KMS-11 (cell line): ENCODE data around the gene CHM.
A peak's percentile ranks its signal among the peaks of the same experiment; 100 is the strongest.

Experiments used
- H2AFZ ChIP-seq: fragments of 200-600 bp; sonication (generic); 2 replicates; pipeline ENCODE4 v1.6.1; 2016; ENCODE audit warnings: antibody characterized with exemption, mixed run types, low read depth
- H3K27ac ChIP-seq: fragments of 200-600 bp; sonication (generic); 2 replicates; pipeline ENCODE4 v1.6.1; 2016; ENCODE audit warnings: mild to moderate bottlenecking, mixed run types
- H3K27me3 ChIP-seq: fragments of 200-600 bp; sonication (generic); 2 replicates; pipeline ENCODE4 v1.6.1; 2017; ENCODE audit warnings: mild to moderate bottlenecking, low read depth, mixed run types, moderate library complexity; ENCODE audit not compliant: insufficient read depth
- H3K36me3 ChIP-seq: fragments of 200-600 bp; sonication (generic); 2 replicates; pipeline ENCODE4 v1.6.1; 2017; ENCODE audit warnings: mild to moderate bottlenecking, mixed run types; ENCODE audit not compliant: insufficient read depth
- H3K4me1 ChIP-seq: fragments of 200-600 bp; sonication (generic); 2 replicates; pipeline ENCODE4 v1.6.1; 2016; ENCODE audit warnings: mild to moderate bottlenecking, low read depth, mixed run types; ENCODE audit not compliant: poor library complexity, severe bottlenecking
- H3K4me2 ChIP-seq: fragments of 200-600 bp; sonication (generic); 2 replicates; pipeline ENCODE4 v1.7.0; 2016; ENCODE audit warnings: mild to moderate bottlenecking, mixed run types
- H3K4me3 ChIP-seq: fragments of 200-600 bp; sonication (generic); IDR thresholded peaks from 2 replicates; pipeline ENCODE4 v1.6.1; 2017; ENCODE audit warnings: low read depth, low read length, mixed read lengths; ENCODE audit not compliant: insufficient read depth
- H3K79me2 ChIP-seq: fragments of 200-600 bp; sonication (generic); 2 replicates; pipeline ENCODE4 v1.6.1; 2016; ENCODE audit warnings: low read depth, mixed run types; ENCODE audit not compliant: insufficient read depth
- H3K9ac ChIP-seq: fragments of 200-600 bp; sonication (generic); 2 replicates; pipeline ENCODE4 v1.6.1; 2016; ENCODE audit warnings: mild to moderate bottlenecking, mixed run types
- H4K20me1 ChIP-seq: fragments of 200-600 bp; sonication (generic); 2 replicates; pipeline ENCODE4 v1.6.1; 2016; ENCODE audit warnings: mild to moderate bottlenecking, mixed run types; ENCODE audit not compliant: insufficient read depth
- CTCF ChIP-seq: fragments of 200-600 bp; sonication (generic); conservative IDR thresholded peaks from 2 replicates; pipeline ENCODE4 v1.6.1; 2017; ENCODE audit warnings: low read depth, mild to moderate bottlenecking, antibody characterized with exemption, low read length, moderate library complexity, mixed read lengths

Gene CHM

GRCh38 chrX:86047174-86047935 is at the start of gene CHM:
TSS of gene CHM (minus strand) at chrX:86047558. CDS start at chrX:86047532, 26 bp downstream.
- Histone ChIP-seq H3K9ac (peak within 1 kb of the TSS; percentile 84), H3K79me2 (peaks cover 28% of the 10 kb centered on the region; the same call in 1 of the 2 replicates), H3K27me3 (no peaks in the 10 kb centered on the region), H4K20me1 (no peaks in the 10 kb centered on the region), H3K4me3 (no peak within 1 kb of the TSS), H2AFZ (peak within 1 kb of the TSS; percentile 90), H3K4me1 (peaks cover 6% of the 10 kb centered on the region), H3K27ac (peak within 1 kb of the TSS; percentile 86), H3K36me3 (no peaks in the 10 kb centered on the region), H3K4me2 (peak within 1 kb of the TSS; percentile 88)
- no peak for TF ChIP-seq CTCF

GRCh38 chrX:86078650-86079049 is 31.3 kb upstream of the CHM start:
- Histone ChIP-seq H3K4me2 (no peak overlapping the region), H4K20me1 (no peaks in the 10 kb centered on the region), H3K9ac (no peak overlapping the region), H3K27me3 (no peaks in the 10 kb centered on the region), H3K4me3 (no peak overlapping the region), H2AFZ (no peak overlapping the region), H3K36me3 (no peaks in the 10 kb centered on the region), H3K79me2 (no peaks in the 10 kb centered on the region), H3K4me1 (no peaks in the 10 kb centered on the region), H3K27ac (no peak overlapping the region)
- TF ChIP-seq CTCF, result no peak

- no peaks in the 10 kb centered on the region for H4K20me1 ChIP-seq
- H2AFZ ChIP-seq, result no peak overlapping the region
- no peaks in the 10 kb centered on the region for H3K27me3 ChIP-seq
- H3K36me3 ChIP-seq, result no peaks in the 10 kb centered on the region
- no peak overlapping the region for H3K27ac ChIP-seq
- no peak overlapping the region for H3K4me3 ChIP-seq
- H3K79me2 ChIP-seq, result no peaks in the 10 kb centered on the region
- H3K4me2 ChIP-seq, result no peak overlapping the region
- no peak overlapping the region for H3K9ac ChIP-seq
- TF ChIP-seq CTCF, result no peak
- H3K4me1 ChIP-seq, result no peaks in the 10 kb centered on the region
These were observed 19.6 kb upstream of the CHM start for GRCh38 chrX:86066998-86067397.

GRCh38 chrX:86061407-86061806 is 14.0 kb upstream of the CHM start:
- Histone ChIP-seq H3K4me3 (no peak overlapping the region), H3K4me1 (no peaks in the 10 kb centered on the region), H3K27ac (no peak overlapping the region), H3K27me3 (no peaks in the 10 kb centered on the region), H3K4me2 (no peak overlapping the region), H2AFZ (no peak overlapping the region), H3K9ac (no peak overlapping the region), H4K20me1 (no peaks in the 10 kb centered on the region), H3K79me2 (no peaks in the 10 kb centered on the region), H3K36me3 (no peaks in the 10 kb centered on the region)
- TF ChIP-seq CTCF, result no peak
